Lung (tissue), 12 donors: ENCODE results near the gene KRT12. TPM values are rescaled to one million over a fixed set of nuclear protein-coding genes. Genes with fewer than 3 reads are reported as not detected.

Experiments
- ATAC-seq: fragments of 200-7000 bp; cut with Tn5 transposase; one replicate; pipeline ENCODE4 v1.9.1; 2020; ENCODE audit warnings: moderate number of reproducible peaks; ENCODE audit not compliant: insufficient read depth, low FRiP score
- DNase-seq, 3 donors: peaks; one replicate each; pipeline ENCODE4 v3.0.0-alpha.2; 2013 to 2017
- H3K27ac ChIP-seq, 2 donors: one replicate each; pipeline ENCODE4 v1.5.1; 2013; ENCODE audit warnings: mild to moderate bottlenecking in 2 of 2, moderate library complexity in 2 of 2, control low read depth in 1 of 2, inconsistent platforms in 1 of 2, low read depth in 1 of 2, low read length in 1 of 2
- H3K27me3 ChIP-seq, 3 donors: one replicate each; pipeline ENCODE4 v1.5.1; 2013; ENCODE audit warnings: low read length in 2 of 3; ENCODE audit not compliant: control insufficient read depth in 3 of 3, insufficient read depth in 3 of 3
- H3K36me3 ChIP-seq, 4 donors: one replicate each; pipeline ENCODE4 v1.5.1; 2013; ENCODE audit warnings: low read length in 4 of 4, mild to moderate bottlenecking in 1 of 4, moderate library complexity in 1 of 4; ENCODE audit not compliant: control insufficient read depth in 4 of 4, insufficient read depth in 4 of 4
- H3K4me1 ChIP-seq, 5 donors: one replicate each; pipeline ENCODE4 v1.5.1; 2013; ENCODE audit warnings: low read length in 5 of 5, mild to moderate bottlenecking in 2 of 5, moderate library complexity in 1 of 5; ENCODE audit not compliant: control insufficient read depth in 5 of 5, insufficient read depth in 5 of 5
- H3K4me3 ChIP-seq: one replicate; pipeline ENCODE4 v1.5.1; 2013; ENCODE audit warnings: mild to moderate bottlenecking, control low read depth, moderate library complexity
- H3K9ac ChIP-seq, 2 donors: one replicate each; pipeline ENCODE4 v1.5.1; 2013; ENCODE audit warnings: low read length in 2 of 2, control low read depth in 1 of 2; ENCODE audit not compliant: insufficient read depth in 1 of 2
- H3K9me3 ChIP-seq, 4 donors: one replicate each; pipeline ENCODE4 v1.5.1; 2013; ENCODE audit warnings: low read length in 3 of 4, mild to moderate bottlenecking in 1 of 4, moderate library complexity in 1 of 4; ENCODE audit not compliant: control insufficient read depth in 4 of 4, insufficient read depth in 3 of 4
- CTCF ChIP-seq: IDR thresholded peaks from 2 replicates; pipeline ENCODE4 v1.5.1; 2012; ENCODE audit warnings: mild to moderate bottlenecking; ENCODE audit errors: control extremely low read depth, extremely low read depth
- WGBS, 2 donors: extraction: QIAGEN DNeasy Blood & Tissue Kit; methylation state at CpG; one replicate each; pipeline ENCODE4 v1.1.7; 2013; 5-methylcytosine and 5-hydroxymethylcytosine counted together
- polyA plus RNA-seq, 2 donors: library from polyadenylated mRNA; stranded (reverse); fragments of 200-250 nt; gene quantifications; one replicate each; pipeline ENCODE4 v1.2.1, GENCODE V29; 2013
- total RNA-seq, 2 donors: library from RNA; depleted of rRNA in 1 of 2; stranded (reverse); fragments of >200 nt in 1 of 2; gene quantifications; one replicate each; pipeline ENCODE4 v1.2.1, GENCODE V29; 2014 to 2021
- donor health status: control.
- donor health status: control.
- donor health status: Bipolar disorder and iron deficiency.
- donor health status: healthy.
- donor health status: DM: yes; HTN: yes; CAD: no.

Gene KRT12
- total and polyA plus RNA-seq, 4 donors, result not detected

DNA sequence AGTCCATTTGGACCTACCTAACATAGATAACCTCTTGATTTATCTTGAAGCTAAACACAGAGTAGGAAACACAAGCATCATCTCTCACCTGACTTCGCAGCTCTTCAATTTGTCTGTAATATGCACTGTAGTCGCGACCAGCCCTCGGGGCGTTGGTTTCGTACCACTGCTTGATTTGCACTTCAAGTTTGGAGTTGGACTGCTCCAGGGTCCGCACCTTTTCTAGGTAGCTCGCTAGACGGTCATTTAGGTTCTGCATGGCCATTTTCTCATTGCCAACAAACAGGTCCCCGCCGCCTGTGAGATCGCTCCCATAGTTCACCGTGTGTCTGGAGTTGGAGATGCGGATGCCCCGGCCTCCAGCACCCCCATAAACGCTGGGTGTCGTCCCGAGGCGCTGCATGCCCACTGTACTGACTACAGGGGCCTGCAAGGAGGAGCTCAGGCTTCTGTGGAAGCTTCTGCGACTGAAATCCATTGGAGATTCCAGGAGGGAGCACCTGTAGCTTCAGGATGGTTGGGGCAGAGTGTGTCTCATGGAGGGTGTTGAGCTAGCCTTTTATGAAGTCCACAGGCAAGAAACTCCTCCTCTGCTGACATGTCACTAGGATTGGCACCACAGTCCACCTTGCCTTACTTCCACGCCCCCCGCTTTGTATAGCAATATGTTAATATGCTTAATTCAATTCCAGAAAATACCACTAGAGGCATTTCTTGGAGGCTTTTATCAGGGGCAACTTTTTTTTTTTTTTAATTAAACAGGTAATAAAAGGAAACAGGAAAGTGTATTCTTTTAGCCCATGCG is 17.9 kb upstream of the KRT12 start, which contains the start of gene KRT20:
Gene KRT20 (minus strand): TSS at position 535 of the 805 bp plus-strand sequence. CDS start 57 bp downstream, at position 478.
- no peak for TF ChIP-seq CTCF
- DNase-seq (no peak), ATAC-seq (no peak)
- Histone ChIP-seq H3K27ac (no peak within 1 kb of the TSS), H3K27me3 (peaks cover 0 to 2% (median 0%) of the 10 kb centered on the region in 3 donors), H3K4me1 (no peaks in the 10 kb centered on the region), H3K4me3 (no peak within 1 kb of the TSS), H3K36me3 (no peaks in the 10 kb centered on the region), H3K9me3 (no peaks in the 10 kb centered on the region), H3K9ac (no peak within 1 kb of the TSS)
- 92 to 93% methylated on average over 23 of the region's 23 CpGs for WGBS, 2 donors

- 93 to 95% methylated on average over 7 of the region's 7 CpGs for WGBS, 2 donors
These were observed 16.8 kb upstream of the KRT12 start for GRCh38 chr17:40883626-40884334.

GRCh38 chr17:40883031-40883430 is 16.0 kb upstream of the KRT12 start:
- Histone ChIP-seq H3K27me3 (peaks cover 0 to 3% (median 2%) of the 10 kb centered on the region in 3 donors), H3K27ac (no peak overlapping the region), H3K9me3 (no peaks in the 10 kb centered on the region), H3K4me3 (no peak overlapping the region), H3K36me3 (no peaks in the 10 kb centered on the region), H3K4me1 (no peaks in the 10 kb centered on the region), H3K9ac (no peak overlapping the region)
- no peak for TF ChIP-seq CTCF
- DNase-seq (no peak), ATAC-seq (no peak)
- 91 to 100% methylated on average over 1 of the region's 1 CpG for WGBS, 2 donors

More at GRCh38 chr17:40883626-40884334, 16.8 kb upstream of the KRT12 start:
- Histone ChIP-seq H3K9me3 (no peaks in the 10 kb centered on the region), H3K36me3 (no peaks in the 10 kb centered on the region), H3K4me3 (no peak overlapping the region), H3K9ac (no peak overlapping the region), H3K4me1 (no peaks in the 10 kb centered on the region), H3K27me3 (peaks cover 0 to 3% (median 2%) of the 10 kb centered on the region in 3 donors), H3K27ac (no peak overlapping the region)
- no peak for ATAC-seq
- TF ChIP-seq CTCF, result no peak
- DNase-seq, result no peak
